Activated CD8-positive, alpha-beta memory T cell treated with anti-CD3 and anti-CD28 coated beads, Interleukin-2, amount 50 U/mL, for 1 hour (primary cell): Measurements from ENCODE around the gene SPTBN4.
"Not testable (repeated sequence)": the region's sequence is repeated elsewhere in the genome, so short reads cannot be mapped to it uniquely, and the experiment has no call there.

Source experiments
- DNase-seq: peaks from one replicate; pipeline ENCODE4 v3.0.0-alpha.2; 2020; ENCODE audit errors: extremely low read depth

The SPTBN4 gene

GRCh38 chr19:40466985-40467734 lies at the start of gene SPTBN4:
Gene SPTBN4 (plus strand): TSS chr19:40467001. CDS start chr19:40472622, 5,621 bp downstream.
- no peak for DNase-seq

DNA sequence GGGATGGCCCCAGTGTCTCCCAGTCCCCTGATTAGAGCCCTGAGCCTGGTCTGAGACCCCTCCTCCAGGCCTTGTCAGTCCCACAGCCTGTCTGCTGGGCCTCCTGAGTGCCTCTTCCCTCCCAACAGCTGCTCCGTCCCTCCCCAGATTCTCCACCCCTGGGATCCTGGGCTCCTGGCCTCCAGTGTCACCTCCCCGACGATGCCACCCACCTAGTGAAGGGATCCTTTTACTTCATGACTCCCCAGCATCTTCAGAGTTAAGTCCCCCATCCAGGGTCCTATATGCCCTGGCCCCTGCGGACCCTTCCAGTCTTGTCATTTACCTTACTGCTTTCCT lies 49.2 kb upstream of the SPTBN4 start:
- no peak for DNase-seq

GRCh38 chr19:40418040-40418439 lies 48.8 kb upstream of the SPTBN4 start:
- no peak for DNase-seq

DNA sequence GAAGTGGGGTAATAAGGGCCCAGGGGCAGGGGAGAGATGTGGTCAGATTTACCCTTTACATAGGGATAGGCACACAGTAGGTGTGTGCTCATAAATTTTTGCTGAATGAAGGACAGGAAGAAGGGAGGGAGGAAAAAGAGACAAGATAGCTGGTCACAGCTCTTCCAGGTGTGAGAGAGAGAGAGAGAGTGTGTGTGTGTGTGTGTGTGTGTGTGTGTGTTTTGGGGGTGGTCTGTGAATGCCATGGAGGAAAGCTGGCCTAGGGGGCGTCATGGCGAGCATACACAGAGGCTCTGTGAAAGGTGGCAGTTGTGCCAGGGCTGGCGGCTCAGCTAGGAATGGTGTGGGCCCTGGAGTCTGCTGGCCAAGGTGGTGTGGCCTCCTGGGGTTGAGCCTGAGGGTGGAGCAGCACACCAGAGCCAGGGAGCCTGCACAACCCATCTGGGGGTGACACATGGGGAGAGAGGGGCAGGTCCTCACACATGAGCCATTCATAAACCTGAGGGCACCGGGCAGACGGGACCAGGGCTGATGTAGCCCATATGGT lies 47.7 kb upstream of the SPTBN4 start:
- no peak for DNase-seq

DNA sequence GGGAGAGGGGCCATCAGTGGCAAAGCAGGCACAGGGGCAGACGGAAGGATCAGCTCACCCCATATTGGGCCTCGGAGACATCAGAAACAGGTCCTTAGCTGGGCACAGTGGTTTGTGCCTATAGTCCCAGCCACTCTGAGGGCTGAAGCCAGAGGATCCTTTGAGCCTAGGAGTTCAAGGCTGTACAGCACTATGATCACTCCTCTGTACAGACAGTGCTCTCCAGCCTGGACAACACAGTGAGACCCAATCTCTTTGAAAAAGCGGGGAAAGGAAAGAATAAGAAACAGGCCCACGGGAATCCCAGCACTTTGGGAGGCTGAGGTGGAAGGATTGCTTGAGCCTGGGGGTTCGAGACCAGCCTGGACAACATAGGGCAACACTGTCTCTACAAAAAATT lies 47.0 kb upstream of the SPTBN4 start:
- DNase-seq, result no peak

GRCh38 chr19:40420451-40420765 lies 46.4 kb upstream of the SPTBN4 start:
- DNase-seq, result no peak

- DNase-seq, result no peak
Measured at GRCh38 chr19:40420766-40421765, 45.7 kb upstream of the SPTBN4 start.

- no peak for DNase-seq
Measured at GRCh38 chr19:40421993-40422747, 44.6 kb upstream of the SPTBN4 start.

DNA sequence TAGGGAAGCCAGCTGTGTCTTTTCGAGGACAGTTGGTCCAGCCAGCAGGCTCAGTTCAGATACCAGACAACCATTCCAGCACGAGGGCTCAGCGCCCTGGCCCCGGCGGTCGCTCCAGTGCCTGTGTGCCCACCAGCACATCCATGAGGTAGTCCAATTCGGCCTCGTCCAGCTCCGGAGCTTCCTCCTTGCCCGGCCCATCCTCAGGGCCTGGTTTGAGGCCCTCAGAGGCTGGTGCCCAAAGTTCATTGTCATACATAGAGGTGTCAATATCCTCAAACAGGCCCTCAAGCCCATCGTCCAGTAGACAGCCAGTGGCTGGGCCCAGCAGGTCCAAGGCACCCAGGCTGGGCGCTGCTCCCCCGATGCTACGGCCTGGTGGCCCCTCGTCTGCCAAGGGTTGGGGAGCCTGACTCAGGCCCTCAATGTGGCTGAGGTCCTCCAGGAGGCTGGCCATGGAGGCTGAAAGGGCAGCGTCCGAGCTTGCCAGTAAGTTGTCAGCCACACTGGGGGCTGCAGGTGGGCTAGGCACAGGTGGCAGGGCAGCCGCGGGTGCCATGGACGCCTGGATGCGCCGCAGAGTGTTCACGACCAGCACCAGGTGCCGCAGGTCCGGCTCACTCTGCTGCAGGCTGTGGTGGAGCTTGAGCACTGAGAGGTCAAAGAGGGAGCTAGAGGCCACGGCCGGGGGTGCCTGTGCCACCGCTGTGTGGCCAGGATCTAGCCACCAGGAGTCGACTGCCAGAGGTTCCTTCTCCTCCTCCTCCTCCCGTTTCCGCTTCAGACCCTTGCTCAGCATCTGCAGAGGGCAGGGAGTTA lies 43.8 kb upstream of the SPTBN4 start:
- DNase-seq, result no peak

DNA sequence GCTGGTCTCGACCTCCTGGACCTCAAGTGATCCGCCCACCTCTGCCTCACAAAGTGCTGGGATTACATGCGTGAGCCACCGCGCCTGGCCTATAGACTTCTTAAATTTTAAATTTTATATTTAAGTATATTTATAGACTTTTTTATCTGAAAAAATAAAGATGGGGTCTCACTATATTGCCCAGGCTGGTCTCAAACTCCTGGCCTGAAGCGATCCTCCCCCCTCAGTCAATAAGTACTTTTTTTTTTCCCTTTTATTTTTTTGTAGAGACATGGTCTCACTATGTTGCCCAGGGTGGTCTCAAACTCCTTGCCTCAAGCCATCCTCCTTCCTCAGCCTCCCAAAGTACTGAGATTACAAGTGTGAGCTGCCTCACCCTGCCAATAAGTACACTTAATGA lies 42.9 kb upstream of the SPTBN4 start:
- no peak for DNase-seq

- no peak for DNase-seq
Measured at GRCh38 chr19:40424637-40425449, 42.0 kb upstream of the SPTBN4 start.

GRCh38 chr19:40425450-40426287 lies 41.1 kb upstream of the SPTBN4 start, which contains the start of gene SERTAD1:
Gene SERTAD1 (minus strand): TSS chr19:40425992. CDS start chr19:40423546, 2,446 bp downstream.
- DNase-seq, result peak; percentile 100

- not testable (repeated sequence) for DNase-seq
Measured at GRCh38 chr19:40428197-40428596, 38.6 kb upstream of the SPTBN4 start.

DNA sequence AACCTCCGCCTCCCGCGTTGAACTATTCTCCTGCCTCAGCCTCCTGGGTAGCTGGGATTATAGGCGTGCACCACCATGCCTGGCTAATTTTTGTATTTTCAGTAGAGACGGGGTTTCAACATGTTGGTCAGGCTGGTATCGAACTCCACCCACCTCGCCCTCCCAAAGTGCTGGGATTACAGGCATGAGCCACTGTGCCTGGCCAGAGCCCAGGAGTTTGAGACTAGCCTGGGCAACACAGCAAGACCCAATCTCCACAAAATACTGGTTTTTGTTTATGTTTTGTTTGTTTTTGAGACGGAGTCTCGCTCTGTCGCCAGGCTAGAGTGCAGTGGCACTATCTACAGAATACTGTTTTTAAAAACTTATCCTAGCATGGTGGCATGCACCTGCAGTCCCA lies 36.6 kb upstream of the SPTBN4 start:
- DNase-seq, result not testable (repeated sequence)

GRCh38 chr19:40431698-40432097 lies 35.1 kb upstream of the SPTBN4 start:
- DNase-seq, result no peak

- not testable (repeated sequence) for DNase-seq
Measured at GRCh38 chr19:40432760-40433159, 34.0 kb upstream of the SPTBN4 start.

- DNase-seq, result no peak
Measured at GRCh38 chr19:40433391-40434216, 33.2 kb upstream of the SPTBN4 start.

DNA sequence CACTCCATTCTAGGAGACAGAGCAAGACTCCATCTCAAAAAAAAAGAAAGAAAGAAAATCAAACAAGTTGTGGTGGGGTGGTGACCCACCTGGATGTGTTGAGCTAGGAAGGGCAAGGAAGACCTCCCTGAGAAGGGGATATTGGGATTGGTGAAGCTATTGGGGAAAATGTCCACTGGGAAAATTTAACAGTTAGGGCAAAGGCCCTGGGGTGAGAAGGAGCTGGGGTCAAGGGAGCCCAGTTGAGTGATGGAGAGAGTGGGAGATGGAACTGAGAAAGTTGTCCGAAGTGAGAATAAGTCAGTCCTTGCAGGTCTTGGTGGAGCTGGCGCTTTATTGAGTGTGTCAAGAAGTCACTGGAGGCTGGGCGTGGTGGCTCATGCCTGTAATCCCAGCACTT lies 28.5 kb upstream of the SPTBN4 start:
- no peak for DNase-seq
